ENCODE measurements around the gene INTS6. TPM values are rescaled to one million over a fixed set of nuclear protein-coding genes. Genes with fewer than 3 reads are reported as not detected.

INTS6 gene
- total RNA-seq, 1 experiment from 2014 or later: 45.5 TPM

DNA sequence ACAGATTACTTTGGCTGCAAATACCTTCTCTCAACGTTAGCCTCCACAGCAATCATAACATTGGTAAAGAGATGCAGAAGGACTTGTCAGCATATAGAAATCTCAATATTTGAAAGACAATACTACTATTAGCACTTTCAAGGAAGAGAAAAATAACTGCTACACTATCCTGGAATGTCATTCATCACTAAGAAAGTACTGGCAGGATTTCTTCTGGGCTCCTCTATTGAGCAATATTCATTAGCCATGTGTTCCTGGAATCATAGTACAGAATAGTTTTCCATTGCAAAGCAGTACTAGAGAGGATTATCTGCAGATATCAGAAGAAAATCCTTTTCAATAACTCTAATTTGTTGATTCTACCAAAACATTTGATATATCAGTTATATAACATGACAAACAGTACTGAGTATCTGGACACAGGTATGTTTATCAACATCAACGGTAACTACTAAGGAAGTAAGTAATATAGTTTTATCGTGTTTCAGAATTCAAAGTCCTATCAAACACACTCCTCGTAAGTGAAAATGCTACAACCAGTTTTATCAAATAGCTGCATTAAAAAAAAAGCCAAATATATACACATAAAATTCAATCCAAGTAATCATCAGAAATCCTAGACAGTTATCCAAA lies 27.3 kb downstream of the INTS6 start:
- Histone ChIP-seq H4K20me1 (ENCODE audit: insufficient read depth) (peaks cover 48% of the 10 kb centered on the region), H3K27me3 (ENCODE audit: insufficient read depth, low read depth) (no peaks in the 10 kb centered on the region), H3K4me3 (no peak overlapping the region), H2AFZ (no peak overlapping the region), H3K36me3 (ENCODE audit: low read depth) (peaks cover 37% of the 10 kb centered on the region), H3K9me3 (ENCODE audit: insufficient read depth, low read depth) (no peaks in the 10 kb centered on the region), H3K79me2 (ENCODE audit: low read depth) (peaks cover 58% of the 10 kb centered on the region), H3K27ac (no peak overlapping the region), H3K9me2 (ENCODE audit: insufficient read depth) (no peaks in the 10 kb centered on the region; the same call in 1 of the 2 replicates), H3K4me1 (replicated peaks; ENCODE audit: insufficient read depth) (peaks cover 6% of the 10 kb centered on the region), H3K4me2 (no peak overlapping the region), H3F3A (ENCODE audit: insufficient read depth, low read depth) (no peaks in the 10 kb centered on the region)
- TF ChIP-seq, protein P1, sequence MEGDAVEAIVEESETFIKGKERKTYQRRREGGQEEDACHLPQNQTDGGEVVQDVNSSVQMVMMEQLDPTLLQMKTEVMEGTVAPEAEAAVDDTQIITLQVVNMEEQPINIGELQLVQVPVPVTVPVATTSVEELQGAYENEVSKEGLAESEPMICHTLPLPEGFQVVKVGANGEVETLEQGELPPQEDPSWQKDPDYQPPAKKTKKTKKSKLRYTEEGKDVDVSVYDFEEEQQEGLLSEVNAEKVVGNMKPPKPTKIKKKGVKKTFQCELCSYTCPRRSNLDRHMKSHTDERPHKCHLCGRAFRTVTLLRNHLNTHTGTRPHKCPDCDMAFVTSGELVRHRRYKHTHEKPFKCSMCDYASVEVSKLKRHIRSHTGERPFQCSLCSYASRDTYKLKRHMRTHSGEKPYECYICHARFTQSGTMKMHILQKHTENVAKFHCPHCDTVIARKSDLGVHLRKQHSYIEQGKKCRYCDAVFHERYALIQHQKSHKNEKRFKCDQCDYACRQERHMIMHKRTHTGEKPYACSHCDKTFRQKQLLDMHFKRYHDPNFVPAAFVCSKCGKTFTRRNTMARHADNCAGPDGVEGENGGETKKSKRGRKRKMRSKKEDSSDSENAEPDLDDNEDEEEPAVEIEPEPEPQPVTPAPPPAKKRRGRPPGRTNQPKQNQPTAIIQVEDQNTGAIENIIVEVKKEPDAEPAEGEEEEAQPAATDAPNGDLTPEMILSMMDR (conservative IDR thresholded peaks at IDR 0.05): no peak
- no peak for TF ChIP-seq EZH2 (IDR thresholded peaks at IDR 0.05; ENCODE audit: low read depth)
- CTCF ChIA-PET: no interaction called here
- POLR2A ChIA-PET (ENCODE audit: unreplicated experiment): interaction anchor here (0.6 kb wide), 1 partner anchor 297 kb away, joined by 4 read pairs; no protein-coding TSS in a partner anchor
- no peak for DNase-seq
- BruUV-seq (replicated peaks): no TSS peak
- intact Hi-C loops (cut with micrococcal nuclease; ENCODE audit: unreplicated experiment): no loop called here

DNA sequence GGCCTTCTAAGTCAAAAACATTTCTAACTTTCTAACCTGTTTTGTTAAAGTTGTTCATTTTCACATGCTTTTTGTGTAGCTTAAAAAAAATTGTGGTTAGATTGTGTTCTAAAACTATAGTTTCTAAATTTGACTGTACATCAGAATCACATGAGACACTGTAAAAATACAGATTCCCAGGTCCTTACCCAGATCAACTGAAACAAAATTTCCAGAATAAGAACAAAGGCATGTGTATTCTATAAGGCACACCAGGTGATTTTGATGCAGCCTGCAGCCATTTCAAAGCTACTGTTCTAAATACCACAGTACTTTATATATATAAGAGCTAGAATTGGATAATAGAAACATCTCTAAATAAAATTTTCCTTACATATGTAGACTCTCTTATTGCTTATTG lies 29.1 kb downstream of the INTS6 start:
- Histone ChIP-seq H3K4me2 (no peak overlapping the region), H3K9me3 (ENCODE audit: insufficient read depth, low read depth) (no peaks in the 10 kb centered on the region), H3K4me3 (no peak overlapping the region), H3K27ac (no peak overlapping the region), H2AFZ (no peak overlapping the region), H3K9me2 (ENCODE audit: insufficient read depth) (no peaks in the 10 kb centered on the region; the same call in 1 of the 2 replicates), H3K36me3 (ENCODE audit: low read depth) (peaks cover 27% of the 10 kb centered on the region), H3K27me3 (ENCODE audit: insufficient read depth, low read depth) (no peaks in the 10 kb centered on the region), H4K20me1 (ENCODE audit: insufficient read depth) (peaks cover 50% of the 10 kb centered on the region), H3K79me2 (ENCODE audit: low read depth) (peaks cover 70% of the 10 kb centered on the region), H3F3A (ENCODE audit: insufficient read depth, low read depth) (no peaks in the 10 kb centered on the region), H3K4me1 (replicated peaks; ENCODE audit: insufficient read depth) (peaks cover 6% of the 10 kb centered on the region)
- ChIA-PET POLR2A (ENCODE audit: unreplicated experiment) (interaction anchor here (0.6 kb wide), 1 partner anchor 18 kb away, joined by 8 read pairs; no protein-coding TSS in a partner anchor), CTCF (no interaction called here)
- DNase-seq: no peak
- TF ChIP-seq, protein P1 (conservative IDR thresholded peaks at IDR 0.05): no peak
- TF ChIP-seq EZH2 (IDR thresholded peaks at IDR 0.05; ENCODE audit: low read depth): no peak
- no TSS peak for BruUV-seq (replicated peaks)
- intact Hi-C loops (cut with micrococcal nuclease; ENCODE audit: unreplicated experiment): no loop called here

DNA sequence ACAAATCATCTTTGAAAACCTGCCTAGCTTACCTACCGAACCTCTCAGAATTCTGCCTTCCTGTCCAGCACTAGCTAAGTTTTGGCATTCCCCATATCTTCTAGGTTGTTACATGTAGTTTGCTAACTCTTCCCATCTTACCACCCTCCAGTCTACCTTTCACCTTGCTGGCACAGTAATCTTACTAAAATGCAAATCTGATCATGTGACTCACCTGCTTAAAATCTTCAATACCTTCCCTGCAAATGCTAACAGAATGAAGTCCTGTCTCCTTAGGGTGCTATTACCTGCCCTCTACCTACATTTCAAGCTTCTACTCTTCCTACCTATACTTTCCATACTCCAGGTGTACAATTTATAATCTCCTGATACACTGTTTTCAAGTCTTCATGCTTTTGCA lies 30.4 kb downstream of the INTS6 start:
- Histone ChIP-seq H2AFZ (no peak overlapping the region), H3K4me2 (no peak overlapping the region), H3K79me2 (ENCODE audit: low read depth) (peaks cover 72% of the 10 kb centered on the region), H3F3A (ENCODE audit: insufficient read depth, low read depth) (no peaks in the 10 kb centered on the region), H3K4me3 (no peak overlapping the region), H4K20me1 (ENCODE audit: insufficient read depth) (peaks cover 46% of the 10 kb centered on the region), H3K36me3 (ENCODE audit: low read depth) (peaks cover 37% of the 10 kb centered on the region), H3K9me3 (ENCODE audit: insufficient read depth, low read depth) (no peaks in the 10 kb centered on the region), H3K4me1 (replicated peaks; ENCODE audit: insufficient read depth) (peaks cover 6% of the 10 kb centered on the region), H3K9me2 (ENCODE audit: insufficient read depth) (no peaks in the 10 kb centered on the region; the same call in 1 of the 2 replicates), H3K27ac (no peak overlapping the region), H3K27me3 (ENCODE audit: insufficient read depth, low read depth) (no peaks in the 10 kb centered on the region)
- TF ChIP-seq EZH2 (IDR thresholded peaks at IDR 0.05; ENCODE audit: low read depth): no peak
- TF ChIP-seq, protein P1 (conservative IDR thresholded peaks at IDR 0.05): no peak
- ChIA-PET CTCF (no interaction called here), POLR2A (ENCODE audit: unreplicated experiment) (no interaction called here)
- BruUV-seq (replicated peaks): no TSS peak
- no peak for DNase-seq
- intact Hi-C loops (cut with micrococcal nuclease; ENCODE audit: unreplicated experiment): no loop called here
